ENCODE results near the gene TUBD1. TPM values are rescaled to one million over a fixed set of nuclear protein-coding genes. Genes with fewer than 3 reads are reported as not detected.

TUBD1 gene
- total and polyA plus RNA-seq, 4 donors = 2.1 to 12.7 (median 6.0) TPM

DNA sequence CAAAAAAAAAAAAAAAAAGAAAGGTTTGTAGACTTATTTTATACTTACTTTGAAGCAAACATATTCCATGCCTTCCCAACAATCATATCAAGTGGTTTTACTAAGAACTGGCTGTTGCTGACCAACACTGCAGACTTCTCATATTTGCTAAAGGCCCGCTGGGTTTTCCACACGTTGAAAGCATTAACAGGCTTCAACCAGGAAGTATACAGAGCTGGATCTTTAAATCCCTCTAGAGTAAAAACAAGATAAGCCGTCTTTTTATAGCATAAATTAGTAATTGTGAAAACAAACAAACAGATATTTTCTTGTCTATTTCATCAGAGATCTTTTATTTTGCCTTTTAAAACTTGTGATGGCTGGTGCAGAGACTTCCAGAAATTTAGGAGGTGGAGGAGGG, 29.1 kb downstream of the TUBD1 start:
- DNase-seq (ENCODE audit: low spot score) = no peak
- no peaks in the 10 kb centered on the region for H3K9me3 ChIP-seq (ENCODE audit: control insufficient read depth in 4 of 4, low read length in 3 of 4)
- no peaks in the 10 kb centered on the region for H3K4me1 ChIP-seq (ENCODE audit: control insufficient read depth in 4 of 4, insufficient read depth in 4 of 4, low read length in 3 of 4)
- H3K9ac ChIP-seq (ENCODE audit: low read depth in 1 of 2, low read length in 2 of 2) = no peak overlapping the region
- 81% methylated on average over 3 of the region's 3 CpGs for WGBS
- no peak overlapping the region for H3K27ac ChIP-seq (ENCODE audit: low read depth in 1 of 2, low read length in 2 of 2)
- H3K27me3 ChIP-seq (ENCODE audit: control insufficient read depth in 4 of 4, insufficient read depth in 4 of 4, low read length in 3 of 4) = no peaks in the 10 kb centered on the region
- H3K36me3 ChIP-seq (ENCODE audit: control insufficient read depth in 4 of 4, insufficient read depth in 3 of 4, low read depth in 1 of 4, low read length in 3 of 4) = peaks cover 0 to 13% (median 8%) of the 10 kb centered on the region in 4 donors
- no peak overlapping the region for H3K4me3 ChIP-seq (ENCODE audit: low read depth in 1 of 3, low read length in 3 of 3)
- TF ChIP-seq SP1 (IDR thresholded peaks at IDR 0.05) (no peak), ZBTB33 (IDR thresholded peaks at IDR 0.05) (no peak), HNF4A (conservative IDR thresholded peaks at IDR 0.05) (no peak), FOXA2 (IDR thresholded peaks at IDR 0.05) (no peak), RXRA (IDR thresholded peaks at IDR 0.05) (no peak), ATF3 (IDR thresholded peaks at IDR 0.05) (no peak), FOXA1 (IDR thresholded peaks at IDR 0.05) (no peak), MAX (IDR thresholded peaks at IDR 0.05) (no peak)

GRCh38 chr17:59859444-59860025, 33.2 kb downstream of the TUBD1 start:
- no peak overlapping the region for H3K4me3 ChIP-seq (ENCODE audit: low read depth in 1 of 3, low read length in 3 of 3)
- H3K27ac ChIP-seq (ENCODE audit: low read depth in 1 of 2, low read length in 2 of 2) = no peak overlapping the region
- no peak overlapping the region for H3K9ac ChIP-seq (ENCODE audit: low read depth in 1 of 2, low read length in 2 of 2)
- no peaks in the 10 kb centered on the region for H3K27me3 ChIP-seq (ENCODE audit: control insufficient read depth in 4 of 4, insufficient read depth in 4 of 4, low read length in 3 of 4)
- WGBS = 83% methylated on average over 2 of the region's 2 CpGs
- no peaks in the 10 kb centered on the region for H3K9me3 ChIP-seq (ENCODE audit: control insufficient read depth in 4 of 4, low read length in 3 of 4)
- DNase-seq (ENCODE audit: low spot score) = no peak
- peaks cover 0 to 13% (median 8%) of the 10 kb centered on the region in 4 donors for H3K36me3 ChIP-seq (ENCODE audit: control insufficient read depth in 4 of 4, insufficient read depth in 3 of 4, low read depth in 1 of 4, low read length in 3 of 4)
- no peaks in the 10 kb centered on the region for H3K4me1 ChIP-seq (ENCODE audit: control insufficient read depth in 4 of 4, insufficient read depth in 4 of 4, low read length in 3 of 4)
- TF ChIP-seq HNF4A (conservative IDR thresholded peaks at IDR 0.05) (no peak), YY1 (IDR thresholded peaks at IDR 0.05) (no peak), GABPA (IDR thresholded peaks at IDR 0.05 in 1 of 2, conservative IDR thresholded peaks at IDR 0.05 in 1 of 2) (no peak), NR2F2 (IDR thresholded peaks at IDR 0.05) (no peak), ZBTB33 (IDR thresholded peaks at IDR 0.05) (no peak), RAD21 (IDR thresholded peaks at IDR 0.05) (peak; percentile 94 to 95), SP1 (IDR thresholded peaks at IDR 0.05) (no peak), FOXA2 (IDR thresholded peaks at IDR 0.05) (no peak), ATF3 (IDR thresholded peaks at IDR 0.05) (no peak), FOXA1 (IDR thresholded peaks at IDR 0.05) (no peak), TAF1 (conservative IDR thresholded peaks at IDR 0.05) (no peak), JUND (IDR thresholded peaks at IDR 0.05) (no peak), RXRA (IDR thresholded peaks at IDR 0.05) (no peak), MAX (IDR thresholded peaks at IDR 0.05) (no peak), HNF4G (IDR thresholded peaks at IDR 0.05) (no peak)
- TF ChIP-seq, protein P1, sequence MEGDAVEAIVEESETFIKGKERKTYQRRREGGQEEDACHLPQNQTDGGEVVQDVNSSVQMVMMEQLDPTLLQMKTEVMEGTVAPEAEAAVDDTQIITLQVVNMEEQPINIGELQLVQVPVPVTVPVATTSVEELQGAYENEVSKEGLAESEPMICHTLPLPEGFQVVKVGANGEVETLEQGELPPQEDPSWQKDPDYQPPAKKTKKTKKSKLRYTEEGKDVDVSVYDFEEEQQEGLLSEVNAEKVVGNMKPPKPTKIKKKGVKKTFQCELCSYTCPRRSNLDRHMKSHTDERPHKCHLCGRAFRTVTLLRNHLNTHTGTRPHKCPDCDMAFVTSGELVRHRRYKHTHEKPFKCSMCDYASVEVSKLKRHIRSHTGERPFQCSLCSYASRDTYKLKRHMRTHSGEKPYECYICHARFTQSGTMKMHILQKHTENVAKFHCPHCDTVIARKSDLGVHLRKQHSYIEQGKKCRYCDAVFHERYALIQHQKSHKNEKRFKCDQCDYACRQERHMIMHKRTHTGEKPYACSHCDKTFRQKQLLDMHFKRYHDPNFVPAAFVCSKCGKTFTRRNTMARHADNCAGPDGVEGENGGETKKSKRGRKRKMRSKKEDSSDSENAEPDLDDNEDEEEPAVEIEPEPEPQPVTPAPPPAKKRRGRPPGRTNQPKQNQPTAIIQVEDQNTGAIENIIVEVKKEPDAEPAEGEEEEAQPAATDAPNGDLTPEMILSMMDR (IDR thresholded peaks at IDR 0.05; ENCODE audit: low read depth, low read length, missing input control) = peak; percentile 64
- TF ChIP-seq, protein P2, sequence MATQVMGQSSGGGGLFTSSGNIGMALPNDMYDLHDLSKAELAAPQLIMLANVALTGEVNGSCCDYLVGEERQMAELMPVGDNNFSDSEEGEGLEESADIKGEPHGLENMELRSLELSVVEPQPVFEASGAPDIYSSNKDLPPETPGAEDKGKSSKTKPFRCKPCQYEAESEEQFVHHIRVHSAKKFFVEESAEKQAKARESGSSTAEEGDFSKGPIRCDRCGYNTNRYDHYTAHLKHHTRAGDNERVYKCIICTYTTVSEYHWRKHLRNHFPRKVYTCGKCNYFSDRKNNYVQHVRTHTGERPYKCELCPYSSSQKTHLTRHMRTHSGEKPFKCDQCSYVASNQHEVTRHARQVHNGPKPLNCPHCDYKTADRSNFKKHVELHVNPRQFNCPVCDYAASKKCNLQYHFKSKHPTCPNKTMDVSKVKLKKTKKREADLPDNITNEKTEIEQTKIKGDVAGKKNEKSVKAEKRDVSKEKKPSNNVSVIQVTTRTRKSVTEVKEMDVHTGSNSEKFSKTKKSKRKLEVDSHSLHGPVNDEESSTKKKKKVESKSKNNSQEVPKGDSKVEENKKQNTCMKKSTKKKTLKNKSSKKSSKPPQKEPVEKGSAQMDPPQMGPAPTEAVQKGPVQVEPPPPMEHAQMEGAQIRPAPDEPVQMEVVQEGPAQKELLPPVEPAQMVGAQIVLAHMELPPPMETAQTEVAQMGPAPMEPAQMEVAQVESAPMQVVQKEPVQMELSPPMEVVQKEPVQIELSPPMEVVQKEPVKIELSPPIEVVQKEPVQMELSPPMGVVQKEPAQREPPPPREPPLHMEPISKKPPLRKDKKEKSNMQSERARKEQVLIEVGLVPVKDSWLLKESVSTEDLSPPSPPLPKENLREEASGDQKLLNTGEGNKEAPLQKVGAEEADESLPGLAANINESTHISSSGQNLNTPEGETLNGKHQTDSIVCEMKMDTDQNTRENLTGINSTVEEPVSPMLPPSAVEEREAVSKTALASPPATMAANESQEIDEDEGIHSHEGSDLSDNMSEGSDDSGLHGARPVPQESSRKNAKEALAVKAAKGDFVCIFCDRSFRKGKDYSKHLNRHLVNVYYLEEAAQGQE (IDR thresholded peaks at IDR 0.05) = no peak

Measured in liver (tissue), 9 donors.